Keratinocyte (primary cell): ENCODE results near the gene SDCCAG8. TPM values are rescaled to one million over a fixed set of nuclear protein-coding genes. Genes with fewer than 3 reads are reported as not detected.

Experiments used
- DNase-seq: peaks from one replicate; pipeline ENCODE4 v3.0.0-alpha.2; 2011; ENCODE audit warnings: low read depth, missing footprints, low spot score
- FAIRE-seq: peaks from 2 replicates; lab custom pipeline; 2011; peaks lifted over from hg19 to GRCh38; lab: Jason Lieb, UNC
- H2AFZ ChIP-seq: 2 replicates; pipeline ENCODE4 v1.6.0; 2012; ENCODE audit warnings: low read length, control low read depth, inconsistent platforms; ENCODE audit not compliant: control insufficient read depth
- H3K27ac ChIP-seq: 2 replicates; pipeline ENCODE4 v1.5.1; 2011; ENCODE audit warnings: low read length; ENCODE audit not compliant: control insufficient read depth, insufficient read depth
- H3K27me3 ChIP-seq: 3 replicates; pipeline ENCODE4 v1.6.0; 2011; ENCODE audit warnings: low read length; ENCODE audit not compliant: control insufficient read depth, insufficient read depth; ENCODE audit errors: extremely low read depth
- H3K36me3 ChIP-seq, 2 experiments: 2 replicates in 1 of 2; 3 replicates in 1 of 2; pipeline ENCODE4 v1.5.1; 2011; ENCODE audit warnings: low read length in 2 of 2, mild to moderate bottlenecking in 1 of 2; ENCODE audit not compliant: control insufficient read depth in 2 of 2, insufficient read depth in 2 of 2; ENCODE audit errors: extremely low read depth in 1 of 2
- H3K4me1 ChIP-seq: 3 replicates; pipeline ENCODE4 v1.5.1; 2011; ENCODE audit warnings: low read length; ENCODE audit not compliant: control insufficient read depth, insufficient read depth; ENCODE audit errors: extremely low read depth
- H3K4me2 ChIP-seq: 3 replicates; pipeline ENCODE4 v1.6.0; 2011; ENCODE audit warnings: low read depth, low read length; ENCODE audit not compliant: control insufficient read depth, insufficient read depth; ENCODE audit errors: extremely low read depth
- H3K4me3 ChIP-seq, 3 experiments: fragments of 200-600 bp in 1 of 3; sonication (generic) in 1 of 3; 2 replicates in 2 of 3; 3 replicates in 1 of 3; pipeline ENCODE4 v1.5.1; 2011 to 2016; ENCODE audit warnings: low read length in 3 of 3, mild to moderate bottlenecking in 3 of 3, control low read depth in 2 of 3, inconsistent platforms in 1 of 3, low read depth in 1 of 3, mixed read lengths in 1 of 3, mixed run types in 1 of 3, moderate library complexity in 1 of 3; ENCODE audit not compliant: control insufficient read depth in 2 of 3, insufficient read depth in 2 of 3; ENCODE audit errors: extremely low read depth in 1 of 3
- H3K79me2 ChIP-seq: 2 replicates; pipeline ENCODE4 v1.6.0; 2012; ENCODE audit warnings: low read length; ENCODE audit not compliant: control insufficient read depth, insufficient read depth
- H3K9ac ChIP-seq: 3 replicates; pipeline ENCODE4 v1.6.0; 2011; ENCODE audit warnings: low read length; ENCODE audit not compliant: control insufficient read depth, insufficient read depth; ENCODE audit errors: extremely low read depth
- H3K9me1 ChIP-seq: 3 replicates; pipeline ENCODE4 v1.6.0; 2011; ENCODE audit warnings: low read length; ENCODE audit not compliant: control insufficient read depth, insufficient read depth; ENCODE audit errors: extremely low read depth
- H3K9me3 ChIP-seq: 2 replicates; pipeline ENCODE4 v1.5.1; 2012; ENCODE audit warnings: low read depth, low read length; ENCODE audit not compliant: control insufficient read depth
- H4K20me1 ChIP-seq: 3 replicates; pipeline ENCODE4 v1.6.0; 2011; ENCODE audit warnings: low read length; ENCODE audit not compliant: control insufficient read depth, insufficient read depth; ENCODE audit errors: extremely low read depth
- CTCF ChIP-seq, 3 experiments: IDR thresholded peaks in 1 of 3; conservative IDR thresholded peaks in 1 of 3; optimal IDR thresholded peaks in 1 of 3; 2 replicates in 2 of 3; 3 replicates in 1 of 3; pipeline versions ENCODE3 to v1.5.1; 2011; ENCODE audit warnings: low read length in 3 of 3, mild to moderate bottlenecking in 3 of 3, moderate library complexity in 2 of 3, control low read depth in 1 of 3, inconsistent platforms in 1 of 3; ENCODE audit not compliant: insufficient read depth in 2 of 3; ENCODE audit errors: extremely low read depth in 1 of 3
- EZH2 ChIP-seq: IDR thresholded peaks from one replicate; pipeline ENCODE4 v1.6.1; 2012; ENCODE audit warnings: inconsistent platforms, mild to moderate bottlenecking, low read length, moderate library complexity
- dilution Hi-C: fragments of 300-500 bp; cut with MboI; formaldehyde crosslinking; loops from one replicate; pipeline ENCODE4 v1.7.0; 2020; ENCODE audit warnings: low sequenced_read_pairs; ENCODE audit not compliant: extremely low pct_ligation_motif_present
- polyA plus RNA-seq, 5 experiments: library from polyadenylated mRNA; depleted of rRNA in 3 of 5; stranded (reverse) in 3 of 5; stranded (forward) in 1 of 5; unstranded in 1 of 5; fragments of >200 nt; gene quantifications; 1 replicate in 1 of 5; 2 replicates in 3 of 5; 3 replicates in 1 of 5; pipeline versions ENCODE4 v1.2.1 to v1.2.3, GENCODE V29; 2011 to 2012; ENCODE audit warnings: missing spikeins in 2 of 5, low read depth in 1 of 5, low replicate concordance in 1 of 5

The SDCCAG8 gene
- polyA plus RNA-seq, 1 donor (not counting 4 experiments of a cell fraction or from before 2014, with no cell fraction given) = 61.6 TPM

GRCh38 chr1:243367314-243367713 is 111.5 kb downstream of the SDCCAG8 start:
- FAIRE-seq (no peak), DNase-seq (no peak)
- Histone ChIP-seq H3K9me3 (no peaks in the 10 kb centered on the region), H3K27me3 (no peaks in the 10 kb centered on the region), H3K79me2 (no peaks in the 10 kb centered on the region), H3K4me3 (no peak overlapping the region), H2AFZ (no peak overlapping the region), H3K4me1 (no peaks in the 10 kb centered on the region), H3K4me2 (no peak overlapping the region), H3K9ac (no peak overlapping the region), H3K36me3 (peaks cover 0 to 2% of the 10 kb centered on the region in 2 experiments), H3K27ac (no peak overlapping the region), H3K9me1 (no peaks in the 10 kb centered on the region), H4K20me1 (no peaks in the 10 kb centered on the region)
- no peak for TF ChIP-seq CTCF (optimal IDR thresholded peaks at IDR 0.05 in 1 of 3, IDR thresholded peaks at IDR 0.05 in 1 of 3, conservative IDR thresholded peaks at IDR 0.05 in 1 of 3; ENCODE audit: extremely low read depth in 1 of 3, insufficient read depth in 2 of 3, low read length in 3 of 3)
- no peak for TF ChIP-seq EZH2
- dilution Hi-C loops = no loop called here

DNA sequence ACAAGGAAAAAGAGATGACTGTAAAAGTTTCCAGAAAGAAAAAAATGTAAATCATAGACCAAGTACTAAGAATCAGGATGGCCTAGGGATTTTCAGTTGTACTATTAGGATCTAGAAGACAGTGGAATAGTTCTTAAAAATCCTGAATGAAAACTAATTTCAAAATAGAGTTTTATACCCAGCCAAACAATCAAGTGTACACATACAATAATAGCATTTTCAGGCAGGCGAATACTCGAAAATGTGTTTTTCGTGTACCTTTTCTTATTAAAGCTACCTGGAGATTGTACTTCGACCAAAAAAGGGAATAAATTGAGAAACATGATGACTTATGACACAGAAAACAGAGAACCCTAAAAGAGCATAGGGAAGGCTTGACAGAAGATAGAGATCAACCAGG is 118.6 kb downstream of the SDCCAG8 start:
- Histone ChIP-seq H3K79me2 (no peaks in the 10 kb centered on the region), H3K9me1 (no peaks in the 10 kb centered on the region), H2AFZ (no peak overlapping the region), H4K20me1 (no peaks in the 10 kb centered on the region), H3K4me2 (no peak overlapping the region), H3K9ac (no peak overlapping the region), H3K27me3 (no peaks in the 10 kb centered on the region), H3K9me3 (no peaks in the 10 kb centered on the region), H3K27ac (no peak overlapping the region), H3K4me3 (no peak overlapping the region), H3K4me1 (no peaks in the 10 kb centered on the region), H3K36me3 (peaks cover 2 to 3% of the 10 kb centered on the region in 2 experiments)
- dilution Hi-C loops = no loop called here
- TF ChIP-seq EZH2 = no peak
- TF ChIP-seq CTCF (optimal IDR thresholded peaks at IDR 0.05 in 1 of 3, IDR thresholded peaks at IDR 0.05 in 1 of 3, conservative IDR thresholded peaks at IDR 0.05 in 1 of 3; ENCODE audit: extremely low read depth in 1 of 3, insufficient read depth in 2 of 3, low read length in 3 of 3) = no peak
- FAIRE-seq (no peak), DNase-seq (no peak)
